Transverse colon (tissue), 4 donors: Measurements from ENCODE around the gene ZNF81. TPM values are rescaled to one million over a fixed set of nuclear protein-coding genes. Genes with fewer than 3 reads are reported as not detected.

Experiments used
- DNase-seq: peaks from one replicate; pipeline ENCODE4 v3.0.0-alpha.2; 2019
- H3K27ac ChIP-seq, 4 donors: fragments of 200-600 bp; sonication (generic); 2 replicates each; pipeline ENCODE4 v1.5.1; 2016 to 2018; ENCODE audit warnings: inconsistent platforms in 4 of 4
- H3K27me3 ChIP-seq: fragments of 200-600 bp; sonication (generic); 2 replicates; pipeline ENCODE4 v1.5.1; 2017; ENCODE audit warnings: inconsistent platforms
- H3K36me3 ChIP-seq, 4 donors: fragments of 200-600 bp; sonication (generic); 2 replicates each; pipeline ENCODE4 v1.5.1; 2017 to 2019; ENCODE audit warnings: inconsistent platforms in 4 of 4
- H3K4me1 ChIP-seq, 4 donors: fragments of 200-600 bp; sonication (generic); 2 replicates each; pipeline ENCODE4 v1.5.1; 2017 to 2020; ENCODE audit warnings: inconsistent platforms in 4 of 4
- H3K4me3 ChIP-seq, 4 donors: fragments of 200-600 bp; sonication (generic); 1 replicate in 1 of 4; 2 replicates in 3 of 4; pipeline versions ENCODE4 v1.5.1 to v1.6.1; 2017 to 2019; ENCODE audit warnings: inconsistent platforms in 4 of 4
- H3K9me3 ChIP-seq, 2 donors: fragments of 200-600 bp; sonication (generic); 2 replicates each; pipeline ENCODE4 v1.5.1; 2017 to 2019; ENCODE audit warnings: inconsistent platforms in 2 of 2
- EP300 ChIP-seq: sonication (generic); formaldehyde crosslinking; IDR thresholded peaks from one replicate; pipeline ENCODE4 v1.6.1; 2017; ENCODE audit warnings: antibody characterized with exemption, low read depth
- POLR2A ChIP-seq: fragments of 450-650 bp; IDR thresholded peaks from one replicate; pipeline ENCODE4 v1.6.1; 2016; ENCODE audit warnings: antibody characterized with exemption, mild to moderate bottlenecking, moderate library complexity
- POLR2AphosphoS5 ChIP-seq, 3 donors: sonication (generic); formaldehyde crosslinking; IDR thresholded peaks; one replicate each; pipeline ENCODE4 v1.6.1; 2016; ENCODE audit warnings: antibody characterized with exemption in 3 of 3
- WGBS, 2 donors: methylation state at CpG; one replicate each; pipeline ENCODE4 v1.1.5; 2018; ENCODE audit warnings: low coverage in 1 of 2; 5-methylcytosine and 5-hydroxymethylcytosine counted together
- in situ Hi-C, 4 donors: fragments of 200-750 bp; cut with MboI; loops; one replicate each; pipeline versions ENCODE4 v1.15.0 to v1.15.1; 2017; ENCODE audit warnings: low sequenced_read_pairs in 3 of 4, low pct_ligation_motif_present in 1 of 4, low pct_unique_long_range_greater_than_20kb in 1 of 4
- intact Hi-C: fragments of 100-400 bp; cut with DNase I; formaldehyde crosslinking; loops from one replicate; pipeline ENCODE4 v1.15.1; 2023; ENCODE audit warnings: low total_unique reads
- total RNA-seq, 4 donors: library from RNA; depleted of rRNA; stranded (reverse); fragments of >200 nt; gene quantifications; one replicate each; pipeline ENCODE4 v1.1.0, GENCODE V29; 2016
- TF ChIP-seq, protein P1 (sequence below), 5 experiments: fragments of 200-600 bp in 3 of 5; fragments of 450-650 bp in 2 of 5; sonication (generic) in 3 of 5; IDR thresholded peaks; 1 replicate in 2 of 5; 2 replicates in 3 of 5; pipeline ENCODE4 v1.5.1; 2016 to 2017; ENCODE audit warnings: antibody characterized with exemption in 5 of 5, inconsistent platforms in 3 of 5, mild to moderate bottlenecking in 2 of 5, moderate library complexity in 1 of 5

The ZNF81 gene
- total RNA-seq, 4 donors from 2014 or later: 7.8 to 11.6 (median 8.7) TPM

DNA sequence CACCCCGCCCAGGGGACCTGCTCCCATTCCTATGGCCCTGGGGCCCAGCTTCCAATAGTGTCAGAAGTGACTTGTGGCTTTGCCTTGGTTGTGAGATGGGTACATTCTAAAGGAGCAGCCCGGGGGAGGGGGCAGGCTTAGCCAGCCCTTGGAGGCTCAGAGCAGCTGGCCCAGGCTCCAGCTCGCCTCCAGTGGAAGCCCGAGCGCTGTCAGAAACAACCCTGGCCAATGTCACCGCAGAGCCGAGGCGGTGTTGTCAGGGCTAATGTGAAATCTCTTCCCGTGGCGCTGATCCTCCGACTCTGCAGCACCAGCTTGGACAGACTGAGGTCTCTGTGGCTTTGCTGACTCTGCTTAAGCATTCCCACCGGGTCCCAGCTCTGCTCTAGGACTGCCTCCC is 29.2 kb upstream of the ZNF81 start:
- Histone ChIP-seq H3K4me3 (no peak overlapping the region), H3K36me3 (no peaks in the 10 kb centered on the region), H3K27ac (no peak overlapping the region), H3K4me1 (no peaks in the 10 kb centered on the region), H3K27me3 (no peaks in the 10 kb centered on the region), H3K9me3 (no peaks in the 10 kb centered on the region)
- 63% methylated on average over 9 of the region's 12 CpGs; no CpG with 5 or more reads in 1 of the 2 donors for WGBS, 2 donors
- DNase-seq: no peak
- intact Hi-C loops (no loop called here), in situ Hi-C loops (no loop called here)
- TF ChIP-seq EP300 (no peak), POLR2A (no peak), POLR2AphosphoS5 (IDR thresholded peaks at IDR 0.05) (no peak)
- TF ChIP-seq, protein P1, sequence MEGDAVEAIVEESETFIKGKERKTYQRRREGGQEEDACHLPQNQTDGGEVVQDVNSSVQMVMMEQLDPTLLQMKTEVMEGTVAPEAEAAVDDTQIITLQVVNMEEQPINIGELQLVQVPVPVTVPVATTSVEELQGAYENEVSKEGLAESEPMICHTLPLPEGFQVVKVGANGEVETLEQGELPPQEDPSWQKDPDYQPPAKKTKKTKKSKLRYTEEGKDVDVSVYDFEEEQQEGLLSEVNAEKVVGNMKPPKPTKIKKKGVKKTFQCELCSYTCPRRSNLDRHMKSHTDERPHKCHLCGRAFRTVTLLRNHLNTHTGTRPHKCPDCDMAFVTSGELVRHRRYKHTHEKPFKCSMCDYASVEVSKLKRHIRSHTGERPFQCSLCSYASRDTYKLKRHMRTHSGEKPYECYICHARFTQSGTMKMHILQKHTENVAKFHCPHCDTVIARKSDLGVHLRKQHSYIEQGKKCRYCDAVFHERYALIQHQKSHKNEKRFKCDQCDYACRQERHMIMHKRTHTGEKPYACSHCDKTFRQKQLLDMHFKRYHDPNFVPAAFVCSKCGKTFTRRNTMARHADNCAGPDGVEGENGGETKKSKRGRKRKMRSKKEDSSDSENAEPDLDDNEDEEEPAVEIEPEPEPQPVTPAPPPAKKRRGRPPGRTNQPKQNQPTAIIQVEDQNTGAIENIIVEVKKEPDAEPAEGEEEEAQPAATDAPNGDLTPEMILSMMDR (IDR thresholded peaks at IDR 0.05): no peak

DNA sequence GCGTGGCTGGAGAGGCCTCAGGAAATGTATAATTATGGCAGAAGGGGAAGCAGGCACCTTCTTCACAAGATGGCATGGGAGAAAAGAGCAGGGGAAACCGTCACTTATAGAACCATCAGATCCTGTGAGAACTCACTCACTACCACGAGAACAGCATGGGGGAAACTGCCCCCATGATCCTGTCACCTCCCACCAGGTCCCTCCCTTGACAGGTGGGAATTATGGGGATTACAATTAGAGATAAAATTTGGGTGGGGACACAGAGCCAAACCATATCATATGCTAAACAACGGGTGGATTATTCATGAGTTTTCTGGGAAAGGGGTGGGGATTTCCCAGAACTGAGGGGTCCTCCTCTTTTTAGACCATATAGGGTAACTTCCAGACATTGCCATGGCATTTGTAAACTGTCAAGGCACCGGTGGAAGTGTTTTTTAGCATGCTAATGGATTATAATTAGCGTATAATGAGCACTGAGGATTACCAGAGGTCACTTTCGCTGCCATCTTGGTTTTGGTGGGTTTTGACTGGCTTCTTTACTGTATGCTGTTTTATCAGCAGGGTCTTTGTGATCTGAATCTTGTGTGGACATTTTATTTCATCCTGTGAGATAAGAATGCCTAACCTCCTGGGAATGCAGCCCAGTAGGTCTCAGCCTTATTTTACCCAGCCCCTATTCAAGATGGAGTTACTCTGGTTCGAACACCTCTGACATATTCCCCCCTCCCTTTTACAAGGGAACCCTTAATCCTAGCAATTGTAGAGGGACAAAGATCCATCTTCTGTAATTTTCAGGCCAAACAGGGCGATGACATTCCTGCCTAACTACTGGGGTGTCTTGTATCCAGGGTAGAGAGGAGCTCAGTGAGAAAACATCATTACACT is 27.6 kb upstream of the ZNF81 start:
- H3K27me3 ChIP-seq: no peaks in the 10 kb centered on the region
- no peaks in the 10 kb centered on the region for H3K36me3 ChIP-seq
- no peaks in the 10 kb centered on the region for H3K4me1 ChIP-seq
- no peak overlapping the region for H3K4me3 ChIP-seq
- no peak overlapping the region for H3K27ac ChIP-seq
- 66% methylated on average over 9 of the region's 9 CpGs; no CpG with 5 or more reads in 1 of the 2 donors for WGBS, 2 donors
- in situ Hi-C loops: no loop called here
- TF ChIP-seq, protein P1 (IDR thresholded peaks at IDR 0.05): no peak
- TF ChIP-seq POLR2AphosphoS5 (IDR thresholded peaks at IDR 0.05) (no peak), POLR2A (no peak), EP300 (no peak)
- intact Hi-C loops: no loop called here
- no peaks in the 10 kb centered on the region for H3K9me3 ChIP-seq
- DNase-seq: no peak

DNA sequence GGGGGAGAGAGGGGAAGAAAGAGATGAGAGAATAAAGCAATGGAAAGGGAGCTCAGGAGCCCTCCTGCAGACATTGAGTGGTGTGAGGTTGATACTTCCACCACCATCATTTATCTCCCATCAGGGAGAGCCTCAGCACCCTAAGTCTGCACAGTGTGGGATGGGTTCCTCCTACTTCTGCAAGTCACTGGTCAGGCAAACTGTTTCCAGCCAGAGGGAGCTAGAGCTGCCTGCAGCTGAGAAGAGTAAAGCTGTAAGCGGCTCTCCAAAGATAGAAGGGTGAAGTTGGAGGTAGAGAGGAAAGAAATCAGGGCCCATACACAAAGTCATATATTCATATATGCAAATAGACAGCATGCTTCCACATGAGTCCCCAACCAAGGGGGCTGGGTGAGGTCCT is 21.9 kb upstream of the ZNF81 start:
- H3K9me3 ChIP-seq: no peaks in the 10 kb centered on the region
- H3K27me3 ChIP-seq: no peaks in the 10 kb centered on the region
- H3K4me3 ChIP-seq: no peak overlapping the region
- in situ Hi-C loops (no loop called here), intact Hi-C loops (no loop called here)
- 54% methylated on average over 1 of the region's 1 CpG; no CpG with 5 or more reads in 1 of the 2 donors for whole genome bisulfite sequencing, 2 donors
- peak overlapping the region; percentile 57 to 72 (median 63) for H3K27ac ChIP-seq
- no peak for TF ChIP-seq EP300
- TF ChIP-seq POLR2A: no peak
- TF ChIP-seq, protein P1 (IDR thresholded peaks at IDR 0.05): no peak
- TF ChIP-seq POLR2AphosphoS5 (IDR thresholded peaks at IDR 0.05): no peak
- no peaks in the 10 kb centered on the region for H3K36me3 ChIP-seq
- peak; percentile 21 for DNase-seq
- H3K4me1 ChIP-seq: peaks cover 0 to 5% (median 2%) of the 10 kb centered on the region in 4 donors

DNA sequence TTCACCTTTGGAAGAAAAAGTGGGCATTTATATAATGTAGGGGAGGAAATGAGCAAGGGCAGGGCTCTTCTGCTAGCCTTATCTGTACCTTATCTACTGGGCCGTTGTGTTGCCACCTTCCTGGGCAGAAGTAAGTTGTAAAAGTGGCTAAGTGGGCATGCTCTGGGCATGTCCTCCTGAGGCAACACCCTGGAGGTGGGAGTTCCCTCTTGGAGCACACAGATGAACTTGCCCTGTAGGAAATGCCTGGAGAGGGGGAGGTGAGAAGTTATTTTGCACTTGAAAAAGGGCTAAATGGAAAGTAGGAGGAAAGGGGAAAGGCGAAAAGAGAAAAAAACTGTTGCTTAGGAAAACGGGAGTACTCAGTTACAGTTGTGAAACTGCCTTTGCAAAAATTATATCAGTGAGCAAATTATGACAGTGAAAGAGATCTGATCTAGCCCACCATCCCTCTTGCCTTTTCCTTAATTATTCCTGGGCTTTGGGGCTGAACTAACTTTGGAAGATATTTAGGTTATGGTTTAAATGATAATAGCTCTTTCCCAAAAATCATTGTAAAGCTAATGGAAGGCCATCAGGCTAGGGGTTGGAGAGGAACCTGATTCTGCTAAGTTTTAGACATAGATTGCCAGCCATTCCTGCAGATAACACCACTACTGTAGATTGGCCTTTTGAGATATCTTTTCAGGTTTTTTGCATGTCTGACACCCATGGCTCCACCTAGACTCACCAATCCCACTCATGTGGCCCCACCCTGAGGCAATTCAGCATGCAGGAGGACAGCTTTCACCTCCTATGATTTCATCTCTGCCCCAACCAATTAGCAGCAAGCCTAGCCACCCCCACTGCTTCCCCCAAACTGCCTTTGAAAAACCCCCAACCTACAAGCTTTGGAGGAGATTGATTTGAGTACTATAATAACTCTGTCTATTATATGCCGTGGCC is 20.5 kb upstream of the ZNF81 start:
- Histone ChIP-seq H3K27me3 (no peaks in the 10 kb centered on the region), H3K36me3 (no peaks in the 10 kb centered on the region), H3K4me1 (peaks cover 0 to 5% (median 2%) of the 10 kb centered on the region in 4 donors), H3K4me3 (no peak overlapping the region), H3K27ac (peak overlapping the region; percentile 60 to 72 (median 63)), H3K9me3 (no peaks in the 10 kb centered on the region)
- in situ Hi-C loops: no loop called here
- DNase-seq: peak; percentile 49
- WGBS, 2 donors: 17 to 38% methylated on average over 1 to 4 of the region's 4 CpGs
- intact Hi-C loops: no loop called here
- TF ChIP-seq POLR2AphosphoS5 (IDR thresholded peaks at IDR 0.05): peak in 1 of 3 donors; percentile 52
- no peak for TF ChIP-seq POLR2A
